RPMI8226 (cell line): ENCODE results near the gene DUSP3.

Source experiments
- DNase-seq: peaks from one replicate; pipeline ENCODE4 v3.0.0-alpha.2; 2015

The DUSP3 gene

GRCh38 chr17:43767713-43768059 lies 11.1 kb downstream of the DUSP3 start:
- no peak for DNase-seq

DNA sequence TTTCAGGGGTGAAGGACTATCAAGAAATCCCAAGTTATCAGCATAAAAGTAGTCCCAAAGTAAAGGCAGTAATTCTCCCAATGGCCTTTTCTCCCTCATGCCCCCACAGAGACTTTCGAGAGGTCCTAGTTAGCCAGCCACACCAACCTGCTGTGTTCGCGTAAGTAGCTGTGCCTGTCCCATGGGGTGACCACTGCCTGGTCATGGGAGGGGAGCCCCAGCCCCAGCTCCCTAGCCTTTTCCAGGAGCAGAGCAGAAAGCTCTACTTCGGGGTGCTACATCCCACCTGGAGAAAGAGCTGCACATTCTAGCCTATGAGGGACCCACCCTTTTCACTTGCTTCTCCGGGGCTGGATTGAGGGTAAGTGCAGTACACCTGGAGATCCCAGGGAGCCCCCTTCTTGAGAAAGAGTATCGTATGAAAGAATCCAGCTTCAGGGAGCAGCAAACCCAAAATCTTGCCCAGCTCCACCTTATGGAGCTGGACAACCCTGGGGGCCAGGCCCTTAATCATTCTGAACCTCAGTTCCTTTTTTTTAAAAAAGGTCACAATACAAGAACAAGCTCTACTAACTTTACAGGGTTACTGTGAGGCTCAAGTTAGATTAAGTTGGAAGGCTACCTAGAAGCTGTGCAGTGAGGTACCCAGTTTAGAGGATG lies 11.6 kb downstream of the DUSP3 start:
- DNase-seq = no peak

- DNase-seq = peak; percentile 55
Observed at GRCh38 chr17:43766413-43767052, 12.2 kb downstream of the DUSP3 start.

- peak; percentile 90 for DNase-seq
Observed at GRCh38 chr17:43760254-43760852, 18.4 kb downstream of the DUSP3 start.

DNA sequence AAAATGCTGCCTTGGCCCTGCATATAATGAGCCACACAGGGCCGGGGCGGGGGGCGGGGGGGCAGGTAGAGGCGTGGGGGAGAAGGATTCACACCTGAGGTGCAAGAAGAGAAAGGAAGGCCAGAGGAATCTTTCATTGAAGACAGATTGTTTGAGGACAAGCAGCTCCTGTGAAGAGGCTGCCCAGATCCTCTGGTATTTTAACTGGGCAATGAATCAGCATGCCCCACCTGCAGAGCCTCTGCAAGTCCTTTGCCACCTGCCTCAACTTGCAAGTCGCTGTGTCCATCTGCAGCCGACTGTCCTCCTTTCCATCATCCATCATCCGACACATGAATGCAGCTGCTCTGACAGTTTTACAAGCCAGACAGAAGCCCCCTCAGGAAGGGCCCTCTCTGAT lies 18.9 kb downstream of the DUSP3 start:
- peak; percentile 16 for DNase-seq

GRCh38 chr17:43758497-43759174 lies 20.1 kb downstream of the DUSP3 start, which contains the start of gene SOST:
SOST (minus strand) TSS chr17:43758791; CDS start chr17:43758741, 50 bp downstream.
- no peak for DNase-seq

- DNase-seq = no peak
Observed at GRCh38 chr17:43758086-43758485, 20.7 kb downstream of the DUSP3 start.

- DNase-seq = no peak
Observed at GRCh38 chr17:43757171-43757660, 21.6 kb downstream of the DUSP3 start.

- DNase-seq = no peak
Observed at GRCh38 chr17:43756201-43756600, 22.6 kb downstream of the DUSP3 start.

GRCh38 chr17:43755389-43755875 lies 23.3 kb downstream of the DUSP3 start:
- peak; percentile 56 for DNase-seq

DNA sequence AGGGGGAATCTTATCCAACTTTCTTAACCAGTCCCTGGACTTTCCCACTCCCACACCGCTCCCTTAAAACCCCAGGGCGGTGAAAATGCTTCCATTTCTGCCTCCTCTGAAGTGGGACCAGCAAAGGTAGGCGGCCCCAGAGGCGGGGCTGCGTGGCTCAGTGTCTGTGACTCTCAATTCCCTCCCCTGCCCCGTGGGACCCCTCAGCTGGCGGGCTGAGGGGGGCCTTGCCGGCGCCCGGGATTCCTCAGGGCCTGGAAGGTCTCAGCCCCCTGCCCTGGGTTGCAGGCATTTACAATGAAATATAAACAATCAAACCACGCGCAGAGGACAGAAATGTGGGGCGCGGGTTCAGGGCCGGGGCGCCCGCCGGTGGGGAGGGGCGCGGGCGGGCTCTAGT lies 23.8 kb downstream of the DUSP3 start:
- DNase-seq = no peak

DNA sequence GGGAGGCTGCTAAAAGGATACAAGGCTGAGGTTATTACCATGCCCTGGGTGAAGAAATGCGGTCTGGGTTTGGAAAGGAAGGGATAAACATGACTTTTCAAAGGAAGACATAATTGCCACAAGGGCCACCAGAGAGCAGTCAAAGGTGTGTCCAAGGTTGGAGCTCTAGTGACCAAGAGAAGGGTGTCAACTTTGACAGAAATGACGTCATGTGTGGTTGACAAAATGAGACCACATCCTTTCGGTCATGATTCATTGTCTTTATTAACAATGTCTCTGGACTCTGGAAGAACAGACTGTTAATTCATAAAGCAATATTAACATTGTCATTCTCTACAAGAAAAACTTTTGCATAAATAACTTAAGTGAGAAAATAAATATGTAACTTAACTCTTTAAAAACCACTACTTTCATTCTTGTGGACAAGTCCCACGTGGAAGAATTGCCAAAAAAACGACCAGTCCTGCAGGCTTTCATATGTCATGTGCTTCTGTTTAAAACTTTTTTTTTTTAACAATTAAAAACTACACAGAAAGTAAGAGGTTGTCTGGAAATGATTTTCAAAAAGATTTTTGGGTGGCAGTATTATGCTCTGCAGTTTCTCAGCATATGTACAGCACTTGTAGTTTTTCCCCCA lies 25.2 kb downstream of the DUSP3 start:
- no peak for DNase-seq

GRCh38 chr17:43750153-43750552 lies 28.6 kb downstream of the DUSP3 start:
- DNase-seq = no peak

DNA sequence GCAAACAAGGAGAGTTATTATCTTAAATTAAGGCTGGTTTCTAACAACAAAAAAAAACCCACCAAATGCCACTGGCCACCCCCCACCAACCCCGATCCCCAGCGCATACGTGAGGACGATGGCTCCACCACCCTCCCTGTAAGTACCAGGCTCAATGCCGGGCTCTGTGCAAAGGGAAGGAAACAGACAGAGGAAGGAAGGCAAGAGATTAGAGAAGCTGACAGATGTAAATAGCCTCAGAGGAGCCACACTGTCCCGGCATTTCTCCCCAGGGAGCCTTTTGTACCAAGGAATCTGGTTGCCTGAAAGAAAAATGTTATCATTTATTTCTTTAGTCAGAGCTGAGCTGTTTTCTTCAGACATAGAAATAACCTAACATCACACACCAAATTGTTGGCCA lies 33.2 kb downstream of the DUSP3 start:
- DNase-seq = no peak

GRCh38 chr17:43741636-43742035 lies 37.1 kb downstream of the DUSP3 start:
- no peak for DNase-seq

GRCh38 chr17:43740541-43740940 lies 38.2 kb downstream of the DUSP3 start:
- DNase-seq = no peak

- no peak for DNase-seq
Observed at GRCh38 chr17:43737722-43738121, 41.1 kb downstream of the DUSP3 start.

DNA sequence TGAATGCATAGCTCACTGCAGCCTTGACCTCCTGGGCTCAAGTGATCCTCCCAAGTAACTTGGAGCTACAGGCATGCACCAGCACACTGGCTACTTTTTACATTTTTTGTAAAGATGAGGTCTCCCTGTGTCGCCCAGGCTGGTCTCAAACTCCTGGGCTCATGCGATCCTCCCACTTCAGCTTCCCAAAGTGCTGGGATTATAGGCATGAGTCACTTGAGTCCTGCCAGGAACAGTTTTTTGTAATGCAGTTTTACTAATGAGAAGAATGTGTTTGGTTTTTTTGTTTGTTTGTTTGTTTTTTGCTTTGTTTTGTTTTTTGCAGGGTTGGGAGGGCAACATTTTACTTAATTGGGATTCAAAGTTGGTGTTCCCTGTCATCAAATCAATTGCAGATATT lies 42.4 kb downstream of the DUSP3 start:
- no peak for DNase-seq

GRCh38 chr17:43734376-43734775 lies 44.4 kb downstream of the DUSP3 start:
- DNase-seq = no peak

DNA sequence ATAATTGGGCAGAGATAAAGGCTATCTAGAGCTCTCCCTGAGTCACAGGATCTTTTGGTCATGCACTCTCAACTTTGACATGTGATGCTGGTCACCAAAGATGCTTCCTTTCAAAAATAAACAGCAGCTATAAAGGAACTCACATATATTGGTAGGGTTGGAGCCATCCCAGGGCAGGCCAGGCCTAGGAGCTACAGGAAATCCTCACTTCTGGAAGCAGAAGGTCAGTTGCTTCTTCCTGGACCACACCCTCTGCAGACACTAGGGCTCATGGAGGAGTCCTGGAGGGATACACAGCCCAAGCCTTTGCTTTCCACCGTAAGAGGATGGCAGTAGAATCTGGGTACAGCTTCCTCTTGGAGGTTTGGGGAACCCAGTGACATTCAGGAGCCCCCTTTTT lies 44.8 kb downstream of the DUSP3 start:
- DNase-seq = no peak

- DNase-seq = no peak
Observed at GRCh38 chr17:43732958-43733357, 45.8 kb downstream of the DUSP3 start.

- no peak for DNase-seq
Observed at GRCh38 chr17:43728081-43728480, 50.7 kb downstream of the DUSP3 start.
